HG02840 (cell line): ENCODE data around the gene RPTOR.
"Not testable (repeated sequence)": the region's sequence is repeated elsewhere in the genome, so short reads cannot be mapped to it uniquely, and the experiment has no call there.

Experiments used
- ATAC-seq: cut with Tn5 transposase; IDR thresholded peaks from one replicate; pipeline ENCODE4 v1.9.1; 2021; ENCODE audit warnings: mild to moderate bottlenecking, moderate library complexity, moderate number of reproducible peaks; ENCODE audit not compliant: unreplicated experiment, low FRiP score

Gene RPTOR

GRCh38 chr17:80537386-80537785, 7.3 kb upstream of the RPTOR start:
- ATAC-seq = not testable (repeated sequence)

- ATAC-seq = no peak
These were observed 6.2 kb upstream of the RPTOR start for GRCh38 chr17:80538484-80538883.

- ATAC-seq = no peak
These were observed 5.5 kb upstream of the RPTOR start for GRCh38 chr17:80539022-80539641.

- ATAC-seq = no peak
These were observed 825 bp downstream of the RPTOR start for GRCh38 chr17:80545499-80545826.

- no peak for ATAC-seq
These were observed 1.6 kb downstream of the RPTOR start for GRCh38 chr17:80546267-80546666.

- no peak for ATAC-seq
These were observed 7.9 kb downstream of the RPTOR start for GRCh38 chr17:80552523-80552922.

- ATAC-seq = no peak
These were observed 10.6 kb downstream of the RPTOR start for GRCh38 chr17:80555266-80555665.

- no peak for ATAC-seq
These were observed 13.4 kb downstream of the RPTOR start for GRCh38 chr17:80558046-80558445.

GRCh38 chr17:80559825-80560251, 15.2 kb downstream of the RPTOR start:
- no peak for ATAC-seq

GRCh38 chr17:80561541-80562114, 17.0 kb downstream of the RPTOR start:
- no peak for ATAC-seq

GRCh38 chr17:80564545-80564944, 19.9 kb downstream of the RPTOR start:
- ATAC-seq = no peak

GRCh38 chr17:80565343-80566053, 20.9 kb downstream of the RPTOR start:
- ATAC-seq = no peak

- no peak for ATAC-seq
These were observed 21.4 kb downstream of the RPTOR start for GRCh38 chr17:80566054-80566400.

- ATAC-seq = no peak
These were observed 23.6 kb downstream of the RPTOR start for GRCh38 chr17:80568246-80568645.

GRCh38 chr17:80569924-80570323, 25.3 kb downstream of the RPTOR start:
- no peak for ATAC-seq

GRCh38 chr17:80573701-80574100, 29.1 kb downstream of the RPTOR start:
- no peak for ATAC-seq

- ATAC-seq = no peak
These were observed 29.9 kb downstream of the RPTOR start for GRCh38 chr17:80574496-80574895.

- no peak for ATAC-seq
These were observed 30.6 kb downstream of the RPTOR start for GRCh38 chr17:80575057-80575875.

- no peak for ATAC-seq
These were observed 33.4 kb downstream of the RPTOR start for GRCh38 chr17:80577876-80578570.

GRCh38 chr17:80578668-80579388, 34.2 kb downstream of the RPTOR start:
- not testable (repeated sequence) for ATAC-seq
